Measurements from ENCODE around the gene ZNF892.

DNA sequence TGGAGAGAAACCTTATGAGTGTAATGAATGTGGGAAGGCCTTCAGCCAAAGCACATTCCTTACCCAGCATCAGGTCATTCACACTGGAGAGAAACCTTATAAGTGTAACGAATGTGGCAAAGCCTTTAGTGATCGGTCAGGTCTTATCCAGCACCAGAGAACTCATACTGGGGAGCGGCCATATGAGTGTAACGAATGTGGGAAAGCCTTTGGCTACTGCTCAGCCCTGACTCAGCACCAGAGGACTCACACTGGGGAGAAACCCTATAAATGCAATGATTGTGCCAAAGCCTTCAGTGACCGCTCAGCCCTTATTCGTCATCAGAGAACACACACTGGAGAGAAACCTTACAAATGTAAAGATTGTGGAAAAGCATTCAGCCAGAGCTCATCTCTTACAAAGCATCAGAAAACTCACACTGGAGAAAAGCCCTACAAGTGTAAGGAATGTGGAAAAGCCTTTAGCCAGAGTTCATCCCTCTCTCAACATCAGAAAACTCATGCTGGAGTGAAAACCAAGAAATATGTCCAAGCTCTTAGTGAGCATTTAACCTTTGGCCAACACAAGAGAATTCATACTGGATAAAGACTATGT, 7.8 kb downstream of the ZNF892 start:
- TF ChIP-seq, protein P1, sequence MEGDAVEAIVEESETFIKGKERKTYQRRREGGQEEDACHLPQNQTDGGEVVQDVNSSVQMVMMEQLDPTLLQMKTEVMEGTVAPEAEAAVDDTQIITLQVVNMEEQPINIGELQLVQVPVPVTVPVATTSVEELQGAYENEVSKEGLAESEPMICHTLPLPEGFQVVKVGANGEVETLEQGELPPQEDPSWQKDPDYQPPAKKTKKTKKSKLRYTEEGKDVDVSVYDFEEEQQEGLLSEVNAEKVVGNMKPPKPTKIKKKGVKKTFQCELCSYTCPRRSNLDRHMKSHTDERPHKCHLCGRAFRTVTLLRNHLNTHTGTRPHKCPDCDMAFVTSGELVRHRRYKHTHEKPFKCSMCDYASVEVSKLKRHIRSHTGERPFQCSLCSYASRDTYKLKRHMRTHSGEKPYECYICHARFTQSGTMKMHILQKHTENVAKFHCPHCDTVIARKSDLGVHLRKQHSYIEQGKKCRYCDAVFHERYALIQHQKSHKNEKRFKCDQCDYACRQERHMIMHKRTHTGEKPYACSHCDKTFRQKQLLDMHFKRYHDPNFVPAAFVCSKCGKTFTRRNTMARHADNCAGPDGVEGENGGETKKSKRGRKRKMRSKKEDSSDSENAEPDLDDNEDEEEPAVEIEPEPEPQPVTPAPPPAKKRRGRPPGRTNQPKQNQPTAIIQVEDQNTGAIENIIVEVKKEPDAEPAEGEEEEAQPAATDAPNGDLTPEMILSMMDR (conservative IDR thresholded peaks at IDR 0.05; ENCODE audit: low read depth, low read length): no peak
- no peak for TF ChIP-seq EZH2 (IDR thresholded peaks at IDR 0.05; ENCODE audit: low read length, unreplicated experiment)

All from PC-3 (cell line).